Uterus (tissue), 2 donors: ENCODE results near the gene ZMAT5.

ENCODE experiments used
- CTCF ChIP-seq, 4 experiments: fragments of 200-600 bp in 2 of 4; fragments of 450-650 bp in 2 of 4; sonication (generic) in 2 of 4; IDR thresholded peaks; one replicate each; pipeline ENCODE4 v1.5.1; 2016 to 2019; ENCODE audit warnings: antibody characterized with exemption in 4 of 4, mild to moderate bottlenecking in 2 of 4, moderate library complexity in 1 of 4
- POLR2A ChIP-seq, 2 donors: fragments of 450-650 bp; IDR thresholded peaks; one replicate each; pipeline ENCODE4 v1.6.1; 2016; ENCODE audit warnings: antibody characterized with exemption in 2 of 2, mild to moderate bottlenecking in 1 of 2, moderate library complexity in 1 of 2

- no peak for TF ChIP-seq CTCF (IDR thresholded peaks at IDR 0.05)
- TF ChIP-seq POLR2A (IDR thresholded peaks at IDR 0.05), result no peak
Measured at GRCh38 chr22:29710922-29711593, 55.7 kb downstream of the ZMAT5 start.
